Ishikawa (cell line): ENCODE results near the gene CCDC183.

ENCODE experiments used
- EP300 ChIP-seq: IDR thresholded peaks from 2 replicates; pipeline ENCODE4 v1.6.1; 2012; ENCODE audit warnings: borderline replicate concordance
- REST ChIP-seq: IDR thresholded peaks from 2 replicates; pipeline ENCODE4 v1.6.1; 2012; ENCODE audit warnings: low read depth, mild to moderate bottlenecking
- TCF12 ChIP-seq: IDR thresholded peaks from 2 replicates; pipeline ENCODE4 v1.6.1; 2012; ENCODE audit warnings: low read depth

GRCh38 chr9:136757751-136758140 is 38.4 kb upstream of the CCDC183 start:
- TF ChIP-seq EP300 (no peak), TCF12 (no peak), REST (no peak)
